ENCODE data around the gene ALG8.

Gene ALG8

GRCh38 chr11:78140392-78141077 lies 1.1 kb upstream of the ALG8 start:
- H3K4me3 ChIP-seq (ENCODE audit: low read depth, low read length) = no peak overlapping the region
- no peak for TF ChIP-seq CTCF (IDR thresholded peaks at IDR 0.05; ENCODE audit: low read depth, low read length)

- TF ChIP-seq CTCF (IDR thresholded peaks at IDR 0.05; ENCODE audit: low read depth, low read length) = no peak
Measured at GRCh38 chr11:78138694-78139421, 568 bp downstream of the ALG8 start.

GRCh38 chr11:78138291-78138690 lies 1.1 kb downstream of the ALG8 start:
- H3K4me3 ChIP-seq (ENCODE audit: low read depth, low read length) = peak overlapping the region; percentile 81
- TF ChIP-seq CTCF (IDR thresholded peaks at IDR 0.05; ENCODE audit: low read depth, low read length) = no peak

More at GRCh38 chr11:78138694-78139421, 568 bp downstream of the ALG8 start:
- H3K4me3 ChIP-seq (ENCODE audit: low read depth, low read length) = peak overlapping the region; percentile 81

- TF ChIP-seq CTCF (IDR thresholded peaks at IDR 0.05; ENCODE audit: low read depth, low read length) = no peak
- H3K4me3 ChIP-seq (ENCODE audit: low read depth, low read length) = no peak overlapping the region
Measured at GRCh38 chr11:78132475-78132874, 7.0 kb downstream of the ALG8 start.

GRCh38 chr11:78131956-78132355 lies 7.5 kb downstream of the ALG8 start:
- H3K4me3 ChIP-seq (ENCODE audit: low read depth, low read length) = no peak overlapping the region
- TF ChIP-seq CTCF (IDR thresholded peaks at IDR 0.05; ENCODE audit: low read depth, low read length) = no peak

GRCh38 chr11:78127403-78127802 lies 12.0 kb downstream of the ALG8 start:
- no peak for TF ChIP-seq CTCF (IDR thresholded peaks at IDR 0.05; ENCODE audit: low read depth, low read length)
- no peak overlapping the region for H3K4me3 ChIP-seq (ENCODE audit: low read depth, low read length)

- TF ChIP-seq CTCF (IDR thresholded peaks at IDR 0.05; ENCODE audit: low read depth, low read length) = no peak
- H3K4me3 ChIP-seq (ENCODE audit: low read depth, low read length) = no peak overlapping the region
Measured at GRCh38 chr11:78112582-78113275, 26.7 kb downstream of the ALG8 start.

All from WI38 (cell line).